Measurements from ENCODE around the gene FAM184A.

FAM184A gene

DNA sequence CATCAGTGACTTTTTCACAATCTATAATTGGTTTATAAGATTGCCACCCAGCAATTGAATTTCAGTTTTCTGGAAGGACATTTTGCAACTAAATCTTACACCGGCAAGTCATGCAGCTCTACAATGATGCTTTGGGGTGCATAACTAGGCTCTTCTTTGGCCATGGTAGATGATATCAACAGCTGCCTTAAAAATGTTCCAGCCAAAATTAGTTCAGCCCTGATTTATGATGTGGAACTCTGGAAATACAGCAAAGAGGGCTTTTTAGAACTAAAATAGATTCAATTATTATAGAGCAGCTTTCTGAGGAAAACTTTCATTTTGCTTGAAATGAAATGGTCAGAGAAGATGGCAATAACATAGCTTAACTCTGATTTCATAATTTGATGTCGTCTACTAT is 125.1 kb downstream of the FAM184A start:
- DNase-seq (ENCODE audit: low read depth), result no peak

DNA sequence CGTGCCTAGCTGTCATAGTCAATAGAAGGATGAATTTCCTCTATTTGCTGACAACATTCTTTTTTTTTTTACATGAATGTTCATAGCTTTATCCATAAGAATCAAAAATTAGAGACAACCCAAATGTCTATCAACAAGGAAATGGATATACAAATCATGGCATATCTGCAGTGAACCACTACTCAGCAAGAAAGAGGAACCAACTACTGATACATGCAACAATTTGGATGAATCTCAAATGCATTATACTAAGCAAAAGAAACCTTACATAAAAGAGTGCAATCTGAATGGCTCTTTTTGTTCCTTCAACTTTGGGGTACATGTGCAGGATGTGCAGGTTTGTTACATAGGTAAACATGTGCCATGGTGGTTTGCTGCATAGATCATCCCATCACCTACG is 125.8 kb downstream of the FAM184A start:
- DNase-seq (ENCODE audit: low read depth), result no peak

DNA sequence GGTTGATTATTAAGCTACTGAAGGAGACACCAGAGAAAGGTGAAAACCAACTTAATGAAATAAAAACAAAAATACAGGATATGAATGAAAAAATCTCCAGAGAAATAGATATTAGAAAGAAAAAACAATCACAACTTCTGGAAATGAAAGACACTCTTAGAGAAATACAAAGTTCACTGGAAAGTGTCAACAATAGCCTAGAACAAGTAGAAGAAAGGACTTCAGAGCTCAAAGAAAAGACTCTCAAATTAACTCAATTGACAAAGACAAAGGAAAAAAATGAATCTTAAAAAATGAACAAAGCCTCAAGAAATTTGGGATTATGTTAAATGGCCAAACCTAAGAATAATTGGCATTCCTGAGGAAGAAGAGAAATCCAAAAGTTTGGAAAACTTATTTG is 133.2 kb downstream of the FAM184A start:
- no peak for DNase-seq (ENCODE audit: low read depth)

DNA sequence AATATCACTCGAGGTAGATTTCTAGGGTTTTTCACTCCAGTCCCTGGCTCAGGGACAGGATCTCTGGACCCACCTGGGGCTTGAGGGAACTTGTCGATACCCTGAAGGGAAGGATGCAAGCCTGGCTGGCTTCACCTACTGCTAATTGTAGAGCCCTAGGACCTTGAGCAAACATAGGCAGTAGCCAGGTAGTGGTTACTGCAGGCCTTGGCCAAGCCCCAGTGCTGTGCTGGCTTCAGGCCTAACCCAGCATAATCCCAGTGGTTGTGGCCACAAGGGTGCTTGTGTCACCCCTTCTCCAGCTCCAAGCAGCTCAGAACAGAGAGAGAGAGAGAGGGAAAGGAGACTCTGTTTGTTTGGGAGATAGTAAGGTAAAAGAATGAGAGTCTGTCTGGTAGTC is 137.7 kb downstream of the FAM184A start:
- no peak for DNase-seq (ENCODE audit: low read depth)

DNA sequence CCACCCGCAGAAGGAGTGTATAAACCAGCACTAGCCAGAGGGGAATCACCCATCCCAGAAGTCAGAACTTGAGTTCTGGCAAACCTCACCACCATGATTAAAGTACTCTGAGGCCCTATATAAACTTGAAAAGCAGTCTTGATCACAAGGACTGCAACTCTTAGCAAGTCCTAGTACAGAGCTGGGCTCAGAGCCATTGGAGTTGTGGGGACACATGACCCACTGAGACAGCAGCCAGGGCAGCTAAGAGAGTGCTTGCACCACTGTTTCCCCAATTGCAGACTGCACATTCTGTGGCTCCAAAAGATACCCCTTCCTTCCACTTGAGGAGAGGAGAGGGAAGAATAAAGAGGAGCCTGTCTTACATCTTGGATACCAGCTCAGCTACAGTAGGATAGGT is 138.8 kb downstream of the FAM184A start:
- DNase-seq (ENCODE audit: low read depth), result no peak

DNA sequence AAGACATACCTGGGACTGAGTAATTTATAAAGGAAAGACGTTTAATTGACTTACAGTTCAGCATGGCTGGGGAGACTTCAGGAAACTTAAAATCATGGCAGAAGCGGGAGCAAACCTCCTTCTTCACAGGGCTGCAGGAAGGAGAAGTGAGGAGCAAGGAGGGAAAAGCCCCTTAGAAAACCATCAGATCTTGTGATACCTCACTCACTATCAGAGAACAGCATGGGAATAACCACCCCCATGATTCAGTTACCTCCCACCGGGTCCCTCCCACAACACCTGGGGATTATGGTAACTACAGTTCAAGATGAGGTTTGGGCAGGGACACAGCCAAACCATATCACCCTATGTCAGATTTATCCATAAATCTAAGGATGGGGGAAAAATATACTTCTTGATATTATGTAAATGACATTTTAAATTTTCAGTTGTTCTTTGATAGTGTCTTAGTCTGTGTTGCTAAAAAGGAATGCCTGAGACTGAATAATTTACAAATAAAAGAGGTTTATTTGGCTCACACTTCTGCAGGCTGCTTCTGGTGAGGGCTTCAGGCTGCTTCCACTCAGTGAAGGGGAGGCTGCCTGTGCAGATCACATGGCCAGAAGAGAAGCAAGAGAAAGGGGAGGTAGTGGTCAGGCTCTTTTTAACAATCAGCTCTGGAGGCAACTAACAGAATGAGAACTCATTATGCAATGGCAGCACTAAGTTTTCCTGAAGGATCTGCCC is 142.3 kb downstream of the FAM184A start:
- DNase-seq (ENCODE audit: low read depth), result no peak

DNA sequence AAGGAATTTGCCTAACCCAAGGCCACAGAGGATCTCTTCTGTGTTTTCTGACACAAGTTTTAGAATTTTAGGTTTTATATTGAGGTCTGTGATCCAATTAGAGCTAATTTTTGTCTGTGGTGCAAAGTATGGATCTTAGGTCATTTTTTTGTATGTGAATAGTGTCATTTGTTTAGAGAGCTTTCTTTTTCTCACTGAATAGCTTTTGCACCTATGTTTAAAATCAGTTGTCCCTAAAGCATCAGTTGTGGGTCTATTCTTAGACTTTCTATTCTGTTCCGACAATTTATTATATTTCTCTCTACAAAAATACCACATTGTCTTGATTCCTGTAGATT is 143.2 kb downstream of the FAM184A start:
- no peak for DNase-seq (ENCODE audit: low read depth)

DNA sequence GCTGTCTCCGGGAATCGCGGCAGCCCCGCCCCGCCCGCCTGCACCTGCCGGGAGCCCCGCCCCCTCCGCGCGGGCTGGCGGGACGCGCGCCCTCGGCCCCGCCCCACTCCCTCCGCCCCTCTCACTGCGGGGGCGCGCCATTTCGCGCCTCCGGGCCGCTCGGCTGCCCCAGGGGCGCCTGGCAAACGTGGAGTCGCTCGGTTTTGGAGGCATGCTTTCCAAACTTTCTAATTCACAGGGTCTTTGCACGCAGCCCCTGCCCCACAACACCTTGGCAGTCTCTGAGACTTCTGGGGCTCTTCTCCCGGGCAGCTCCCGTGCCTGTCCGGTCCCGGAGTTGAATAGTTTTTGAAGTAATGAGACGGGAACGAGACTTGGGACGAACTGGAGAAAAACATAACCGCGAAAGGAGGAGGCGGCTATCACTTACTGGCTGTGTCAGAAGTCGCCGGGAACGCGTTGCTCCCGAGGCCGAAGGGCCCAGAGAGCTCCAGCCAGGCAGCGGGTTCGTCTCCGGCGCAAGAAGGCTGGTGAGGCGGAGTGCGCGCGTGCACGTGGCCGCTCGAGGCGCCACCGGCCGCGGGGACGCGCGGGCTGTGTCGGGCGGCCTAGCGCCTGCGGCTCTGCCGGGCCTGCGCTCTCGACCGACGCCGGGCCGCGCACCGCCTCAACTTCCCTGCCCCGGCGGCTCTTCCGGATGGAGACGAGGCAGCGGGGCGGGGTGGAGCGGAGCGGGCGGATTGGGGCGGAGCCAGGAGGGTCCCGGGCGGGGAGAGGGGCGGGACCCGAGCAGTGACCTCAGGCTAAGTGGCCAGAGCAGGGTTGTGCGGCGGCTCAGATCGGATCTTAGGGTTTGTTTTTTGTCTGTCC is 143.8 kb downstream of the FAM184A start, which contains the start of gene MCM9:
Gene MCM9, minus strand, starts transcription at position 699 of the 870 bp plus-strand sequence. CDS start 3,436 bp downstream, outside the sequence.
- peak; percentile 93 for DNase-seq (ENCODE audit: low read depth)

DNA sequence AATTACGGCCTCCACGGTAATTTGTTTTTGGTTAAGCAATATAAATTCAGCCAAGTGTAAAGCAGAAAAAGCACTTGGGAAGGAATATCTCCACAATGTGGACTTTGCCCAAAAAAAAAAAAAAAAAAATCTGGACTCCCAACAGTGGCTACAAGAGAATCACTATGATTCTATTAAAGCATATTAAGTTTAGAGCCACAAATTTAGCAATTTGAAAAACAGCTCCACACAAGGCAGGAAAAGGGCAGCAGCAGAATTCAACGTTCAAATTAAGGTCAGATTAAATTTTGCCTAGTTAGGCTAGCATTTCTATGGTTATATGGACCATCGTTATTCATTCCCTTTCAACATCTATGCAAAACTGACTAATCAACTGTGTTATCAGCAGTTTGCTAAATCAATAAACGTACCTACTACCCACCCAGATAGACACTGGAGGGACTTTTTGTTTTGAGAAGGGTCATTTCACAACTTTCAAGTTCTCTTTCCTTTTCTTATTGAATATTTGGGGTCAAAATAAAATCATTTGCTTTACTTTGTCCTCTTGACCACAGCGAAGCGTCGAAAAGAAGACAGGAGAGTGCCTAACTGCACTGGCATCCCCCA is 144.5 kb downstream of the FAM184A start:
- no peak for DNase-seq (ENCODE audit: low read depth)

DNA sequence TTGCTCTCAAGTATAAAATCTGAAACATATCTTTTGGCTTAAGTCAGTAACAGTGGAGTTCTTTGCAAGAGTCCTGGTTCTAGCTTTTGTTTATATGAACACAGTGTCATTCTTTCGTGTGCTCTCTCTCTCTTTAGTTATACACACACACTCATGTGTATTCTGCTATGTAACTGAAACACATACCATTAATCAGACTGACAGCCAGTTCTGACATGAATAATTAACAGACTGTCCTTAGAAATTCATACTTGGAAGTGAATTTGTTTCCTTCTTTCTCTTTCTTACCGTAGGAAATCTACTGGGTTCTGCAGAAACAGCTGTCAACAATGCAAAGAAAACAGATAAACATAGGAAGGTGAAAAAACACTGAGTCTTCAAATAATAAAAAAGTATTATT is 146.0 kb downstream of the FAM184A start:
- DNase-seq (ENCODE audit: low read depth), result peak; percentile 8

DNA sequence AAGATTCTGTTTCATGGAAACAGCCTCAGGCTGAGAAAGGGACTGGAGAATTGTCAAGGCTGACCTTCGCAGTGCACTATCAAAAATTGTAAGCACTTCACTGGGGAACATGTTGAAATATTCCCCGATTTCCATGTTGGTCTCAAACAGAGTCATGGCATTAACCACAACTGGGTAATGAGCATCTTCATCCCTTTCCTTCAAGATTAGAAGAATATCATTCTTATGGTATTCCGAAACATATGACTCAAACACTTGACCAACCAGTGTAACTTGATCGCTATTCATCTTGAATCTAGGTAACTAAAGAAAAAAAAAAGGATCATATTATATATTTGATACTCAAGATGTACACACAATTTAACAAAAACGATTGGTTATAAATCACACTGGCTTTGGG is 147.0 kb downstream of the FAM184A start:
- DNase-seq (ENCODE audit: low read depth), result peak; percentile 33

DNA sequence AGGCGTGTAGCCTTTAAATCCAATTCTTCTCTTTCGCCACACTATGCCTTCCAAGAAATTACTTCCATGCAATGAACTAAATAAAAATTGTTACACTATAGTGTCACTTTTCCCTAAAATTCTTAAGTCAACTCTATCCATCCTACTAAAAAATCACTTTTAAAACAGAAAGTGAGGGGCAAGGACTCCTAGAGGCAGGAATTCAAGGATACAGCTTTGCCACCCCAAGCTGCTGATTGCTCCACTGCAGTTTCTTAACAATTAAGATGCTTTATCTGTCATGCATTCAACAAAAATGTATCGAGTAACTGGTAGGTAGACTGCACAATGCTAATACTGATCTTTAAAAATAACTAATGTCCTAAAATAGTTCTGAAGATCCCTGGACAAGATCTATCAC is 147.8 kb downstream of the FAM184A start:
- DNase-seq (ENCODE audit: low read depth), result no peak

DNA sequence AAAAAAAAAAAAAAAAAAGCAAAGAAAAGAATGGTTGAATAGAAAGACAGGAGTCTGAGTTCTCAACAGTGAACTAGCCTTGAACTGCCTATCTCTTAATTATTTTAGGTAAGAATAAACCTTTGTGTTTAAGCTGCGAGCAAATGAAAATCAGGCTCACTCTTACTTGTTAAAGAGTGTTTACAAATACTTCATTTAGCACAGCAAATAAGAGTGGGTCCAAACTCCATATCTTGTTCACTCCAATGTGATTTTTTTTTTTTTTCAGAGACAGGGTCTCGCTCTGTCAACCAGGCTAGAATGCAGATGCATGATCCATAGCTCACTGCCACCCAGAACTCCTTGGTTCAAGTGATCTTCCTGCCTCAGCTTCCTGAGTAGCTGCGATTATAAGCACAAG is 155.4 kb downstream of the FAM184A start:
- DNase-seq (ENCODE audit: low read depth), result no peak

DNA sequence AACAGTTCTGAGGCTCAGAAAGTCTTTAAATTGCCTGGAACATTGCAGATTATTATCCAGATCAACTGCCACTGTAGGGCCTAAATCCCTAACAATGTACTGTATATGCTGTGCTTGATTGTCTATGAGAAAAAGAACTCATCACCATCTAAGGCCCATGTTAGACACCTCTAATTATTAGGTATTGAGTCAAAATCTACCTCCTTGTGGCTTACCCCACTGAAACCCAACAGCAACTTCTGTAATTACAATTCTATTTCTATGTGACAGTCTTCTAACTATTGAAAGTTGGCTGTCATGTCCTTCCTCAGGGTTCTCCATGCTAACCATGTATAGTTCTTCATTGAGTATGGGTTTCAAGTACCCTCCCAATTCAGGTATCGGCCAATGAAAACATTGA is 157.4 kb downstream of the FAM184A start:
- DNase-seq (ENCODE audit: low read depth), result no peak

DNA sequence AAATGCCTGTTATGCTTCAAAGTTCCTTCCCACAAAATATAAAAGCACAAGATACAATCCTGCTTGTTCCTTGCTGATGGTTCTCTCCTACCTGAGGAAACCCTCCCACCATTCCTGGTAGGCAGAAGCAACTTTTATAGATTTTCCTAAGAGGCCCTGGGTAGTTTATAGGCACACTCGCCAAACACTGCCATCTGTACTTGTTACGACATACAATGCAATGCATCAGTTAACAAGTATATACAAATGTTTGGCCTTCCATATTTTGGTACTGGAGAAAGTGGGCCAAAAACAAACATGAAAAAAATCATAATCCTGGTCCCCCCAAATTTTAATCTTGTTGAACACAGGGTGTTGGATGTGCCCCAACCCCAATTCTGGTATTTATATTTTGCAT is 160.1 kb downstream of the FAM184A start:
- DNase-seq (ENCODE audit: low read depth), result no peak

DNA sequence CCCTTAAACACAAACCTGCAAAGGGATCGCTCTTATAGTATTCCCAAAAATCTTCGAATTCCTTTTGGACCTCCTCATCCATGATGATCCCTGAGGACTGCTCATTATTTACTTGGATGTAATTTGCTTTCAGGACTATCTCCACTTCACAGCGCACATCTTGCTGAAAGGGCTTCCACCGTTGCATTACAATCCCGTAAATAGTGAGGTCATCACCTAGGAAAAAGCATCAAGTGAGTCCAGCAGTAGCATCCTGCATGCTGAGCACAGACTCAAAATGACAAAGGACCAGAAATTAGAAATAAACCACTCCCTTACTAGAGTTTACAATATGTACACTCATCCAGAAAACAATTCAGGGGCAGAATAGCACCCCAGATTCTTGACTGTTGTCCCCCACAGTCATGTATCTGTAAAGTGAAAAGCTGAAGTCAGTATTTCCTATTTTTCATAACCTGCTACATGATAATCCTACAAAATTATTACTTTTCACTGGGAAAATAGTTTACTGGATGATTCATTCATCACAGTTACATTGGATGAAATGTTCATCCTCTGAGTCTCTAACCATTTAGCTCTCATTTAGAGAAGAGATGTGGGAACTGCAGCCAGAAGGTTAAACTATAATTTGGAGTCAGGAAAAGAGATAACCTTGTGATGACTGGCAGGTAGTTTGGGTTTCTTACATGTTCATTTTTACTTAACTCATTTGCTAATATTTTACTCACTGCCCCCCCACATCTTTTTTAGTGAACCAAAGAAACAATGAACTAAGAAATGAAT is 160.7 kb downstream of the FAM184A start:
- DNase-seq (ENCODE audit: low read depth), result peak; percentile 28

DNA sequence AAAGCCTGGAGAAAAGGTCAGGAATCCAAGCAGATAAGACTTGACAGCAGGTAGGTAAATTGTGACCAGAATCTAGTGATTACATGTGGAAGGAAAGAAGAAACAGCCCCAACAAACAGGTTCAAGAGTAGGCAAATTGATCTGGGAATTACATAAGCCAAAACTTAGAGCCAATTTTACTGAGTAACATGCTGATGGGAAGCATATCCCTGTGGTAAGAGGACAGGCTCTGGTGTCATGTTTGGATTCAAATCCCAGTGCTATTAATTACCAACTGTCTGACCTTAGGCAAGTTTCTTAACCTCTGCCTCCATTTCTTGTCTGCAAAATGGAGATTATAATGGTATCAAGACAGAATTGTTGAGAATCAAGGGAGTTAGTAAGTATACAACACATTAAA is 163.9 kb downstream of the FAM184A start:
- DNase-seq (ENCODE audit: low read depth), result no peak

DNA sequence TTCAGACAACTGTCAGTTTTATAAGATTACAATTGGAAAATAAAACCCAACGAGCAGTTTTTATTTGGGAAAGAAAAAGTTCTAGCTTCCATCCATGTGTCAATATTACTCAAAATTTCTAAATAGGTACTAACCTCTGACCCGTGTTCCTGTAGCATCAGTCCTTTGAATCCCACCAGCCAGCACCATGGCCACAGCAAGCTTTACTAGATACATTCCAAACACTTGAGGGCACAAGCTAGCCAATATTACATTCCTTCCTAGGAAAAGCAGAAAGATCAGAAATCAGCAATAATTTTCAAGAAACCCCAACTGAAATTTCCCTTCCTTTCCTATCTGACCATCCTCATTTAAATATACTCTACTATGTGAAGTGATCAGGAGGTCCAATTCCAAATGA is 165.3 kb downstream of the FAM184A start:
- DNase-seq (ENCODE audit: low read depth), result no peak

DNA sequence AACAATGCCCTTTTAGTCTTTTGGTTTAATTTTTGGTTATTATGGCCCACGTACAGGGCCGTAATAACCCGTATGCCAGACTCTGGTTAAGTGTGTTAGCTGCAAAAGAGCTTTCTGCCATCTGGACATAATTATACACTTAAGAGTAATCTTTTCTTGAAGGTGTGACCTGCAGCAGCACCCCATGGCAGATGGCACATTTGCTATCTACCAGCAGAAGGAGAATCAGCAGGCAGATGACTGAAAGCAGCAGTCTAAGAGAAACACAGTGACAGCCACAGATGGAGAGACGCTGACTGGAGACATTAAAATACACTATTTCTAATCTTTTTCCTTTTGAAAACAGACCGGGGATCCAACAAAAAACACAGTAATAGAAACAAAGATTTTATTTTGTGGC is 165.8 kb downstream of the FAM184A start:
- no peak for DNase-seq (ENCODE audit: low read depth)
